Suprapubic skin (tissue), 4 donors: Measurements from ENCODE around the gene TRAF7.
"Not testable (repeated sequence)": the region's sequence is repeated elsewhere in the genome, so short reads cannot be mapped to it uniquely, and the experiment has no call there.

Experiments used
- CTCF ChIP-seq, 2 donors: fragments of 200-600 bp in 1 of 2; fragments of 450-650 bp in 1 of 2; sonication (generic) in 1 of 2; IDR thresholded peaks; one replicate each; pipeline ENCODE4 v1.5.1; 2016 to 2019; ENCODE audit warnings: antibody characterized with exemption in 2 of 2, mild to moderate bottlenecking in 1 of 2, moderate library complexity in 1 of 2
- EP300 ChIP-seq: sonication (generic); formaldehyde crosslinking; IDR thresholded peaks from one replicate; pipeline ENCODE4 v1.6.1; 2017; ENCODE audit warnings: antibody characterized with exemption
- POLR2A ChIP-seq, 2 donors: fragments of 450-650 bp; IDR thresholded peaks; one replicate each; pipeline ENCODE4 v1.6.1; 2017; ENCODE audit warnings: antibody characterized with exemption in 2 of 2, mild to moderate bottlenecking in 2 of 2, moderate library complexity in 2 of 2
- POLR2AphosphoS5 ChIP-seq, 3 donors: sonication (generic); formaldehyde crosslinking; IDR thresholded peaks; one replicate each; pipeline ENCODE4 v1.6.1; 2017; ENCODE audit warnings: antibody characterized with exemption in 3 of 3

DNA sequence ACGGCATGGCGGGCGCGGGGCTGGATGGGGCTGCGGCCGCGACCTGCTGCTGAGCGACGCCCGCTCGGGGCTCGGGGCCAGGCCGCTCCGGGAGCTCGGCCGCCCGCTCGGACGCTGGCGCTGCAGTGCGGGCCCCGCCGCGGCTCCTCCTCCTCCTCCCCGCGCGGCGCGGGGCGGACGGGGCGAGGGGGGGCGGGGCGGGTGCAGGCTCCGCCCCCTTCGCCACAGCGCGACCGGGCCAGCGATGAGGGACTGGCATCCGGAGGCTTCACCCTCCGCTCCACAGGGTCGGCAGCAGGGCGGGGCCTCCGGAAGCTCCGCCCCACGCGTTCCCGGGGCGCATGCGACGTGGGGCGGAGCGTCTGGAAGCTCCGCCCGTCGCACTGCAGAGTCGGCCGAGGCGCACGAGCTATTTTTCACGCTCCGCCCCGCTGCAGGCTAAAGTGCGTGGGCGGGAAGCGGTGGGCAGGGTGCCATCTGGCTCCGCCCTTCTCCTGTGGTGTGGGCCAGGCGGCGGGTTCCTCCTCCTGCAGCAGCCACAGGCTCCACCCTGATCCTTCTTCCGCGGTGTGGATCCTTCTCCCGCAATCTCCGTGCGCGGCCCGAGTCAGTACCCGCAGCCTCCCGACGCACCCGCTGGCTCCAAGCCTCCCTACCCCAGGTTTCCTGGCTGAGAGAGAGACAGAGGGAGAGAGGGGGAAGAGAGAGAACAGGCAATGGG is 19.7 kb upstream of the TRAF7 start, which contains the start of gene PKD1:
- not testable (repeated sequence) for TF ChIP-seq CTCF (IDR thresholded peaks at IDR 0.05); EP300
- TF ChIP-seq POLR2A (IDR thresholded peaks at IDR 0.05) (peak in 1 of 2 donors; percentile 29), POLR2AphosphoS5 (IDR thresholded peaks at IDR 0.05) (peak in 1 of 3 donors; percentile 41)
